GM12878 (cell line): ENCODE measurements around the gene ARHGAP15. TPM values are rescaled to one million over a fixed set of nuclear protein-coding genes. Genes with fewer than 3 reads are reported as not detected.

Source experiments
- ATAC-seq: fragments of 200-7000 bp; cut with Tn5 transposase; 3 replicates; pipeline ENCODE4 v1.9.1; 2020; ENCODE audit warnings: mild to moderate bottlenecking, moderate library complexity
- BruUV-seq: library from RNA; stranded (reverse); fragments of 400-500 nt; replicated peaks from 2 replicates; lab custom pipeline; 2021; lab: Mats Ljungman, UMichigan
- CTCF ChIA-PET: fragments of 300-600 bp; sonication (Branson Sonifier 250); formaldehyde crosslinking; extraction: SDS; loops from one replicate; lab custom pipeline; 2021; ENCODE audit warnings: inconsistent platforms; lab: Yijun Ruan, JAX
- POLR2A ChIA-PET: fragments of 350-600 bp; formaldehyde crosslinking; extraction: SDS; loops from one replicate; lab custom pipeline; 2021; ENCODE audit warnings: inconsistent platforms; lab: Charles Lee
- RAD21 ChIA-PET: fragments of 300-600 bp; sonication (Branson Sonifier 250); formaldehyde crosslinking; loops from one replicate; lab custom pipeline; 2023; ENCODE audit warnings: antibody characterized with exemption; ENCODE audit not compliant: unreplicated experiment; lab: Charles Lee
- SMC1A ChIA-PET: fragments of 300-600 bp; sonication (Branson Sonifier 250); formaldehyde crosslinking; loops from one replicate; lab custom pipeline; 2023; ENCODE audit not compliant: unreplicated experiment, uncharacterized antibody; lab: Charles Lee
- DNase-seq: peaks from one replicate; pipeline ENCODE4 v3.0.0-alpha.2; 2011; ENCODE audit warnings: low read depth, low spot score
- FAIRE-seq: peaks from 3 replicates; lab custom pipeline; 2011; peaks lifted over from hg19 to GRCh38; lab: Jason Lieb, UNC
- H2AFZ ChIP-seq: 2 replicates; pipeline ENCODE4 v1.6.0; 2011; ENCODE audit warnings: low read depth, low read length, control low read depth; ENCODE audit not compliant: control insufficient read depth
- H3K27ac ChIP-seq: 2 replicates; pipeline ENCODE4 v1.5.1; 2011; ENCODE audit warnings: control low read depth; ENCODE audit not compliant: control insufficient read depth, insufficient read depth
- H3K27me3 ChIP-seq, 2 experiments: replicated peaks in 1 of 2; 2 replicates each; pipeline versions ENCODE4 v1.6.0 to v1.6.1; 2011; ENCODE audit warnings: low read length in 1 of 2; ENCODE audit not compliant: control insufficient read depth in 2 of 2, insufficient read depth in 2 of 2
- H3K36me3 ChIP-seq, 2 experiments: 2 replicates each; pipeline ENCODE4 v1.5.1; 2011; ENCODE audit warnings: low read length in 1 of 2; ENCODE audit not compliant: control insufficient read depth in 2 of 2, insufficient read depth in 2 of 2
- H3K4me1 ChIP-seq: 2 replicates; pipeline ENCODE4 v1.6.1; 2011; ENCODE audit warnings: mild to moderate bottlenecking, low read length, moderate library complexity, mixed read lengths; ENCODE audit not compliant: control insufficient read depth, insufficient read depth
- H3K4me2 ChIP-seq: 2 replicates; pipeline ENCODE4 v1.6.0; 2011; ENCODE audit warnings: control low read depth; ENCODE audit not compliant: control insufficient read depth, insufficient read depth
- H3K4me3 ChIP-seq: fragments of 200-600 bp; sonication (generic); 2 replicates; pipeline ENCODE4 v1.5.1; 2016
- H3K79me2 ChIP-seq: 2 replicates; pipeline ENCODE4 v1.6.0; 2011; ENCODE audit warnings: low read length; ENCODE audit not compliant: control insufficient read depth, insufficient read depth
- H3K9ac ChIP-seq: 2 replicates; pipeline ENCODE4 v1.8.0; 2011; ENCODE audit warnings: low read length, control low read depth, mixed read lengths; ENCODE audit not compliant: control insufficient read depth, insufficient read depth
- H3K9me3 ChIP-seq: replicated peaks from 3 replicates; pipeline ENCODE4 v1.5.1; 2011; ENCODE audit warnings: mild to moderate bottlenecking, low read length; ENCODE audit not compliant: control insufficient read depth, insufficient read depth
- H4K20me1 ChIP-seq: 2 replicates; pipeline ENCODE4 v1.6.0; 2011; ENCODE audit not compliant: control insufficient read depth, insufficient read depth
- BMI1 ChIP-seq: fragments of 450-650 bp; IDR thresholded peaks from 2 replicates; pipeline ENCODE4 v1.6.1; 2016; ENCODE audit warnings: mild to moderate bottlenecking, moderate library complexity, borderline replicate concordance
- BRCA1 ChIP-seq: IDR thresholded peaks from 2 replicates; pipeline ENCODE4 v1.6.1; 2011; ENCODE audit warnings: low read depth, low read length, improper control_type of control experiment
- CBX5 ChIP-seq: sonication (generic); IDR thresholded peaks from 2 replicates; pipeline ENCODE4 v1.6.1; 2016; ENCODE audit warnings: low read depth, moderate library complexity, mild to moderate bottlenecking, inconsistent platforms
- CEBPZ ChIP-seq: fragments of 150-350 bp; IDR thresholded peaks from 2 replicates; pipeline ENCODE4 v1.6.1; 2016; ENCODE audit warnings: low read depth, low read length
- EED ChIP-seq: sonication (generic); IDR thresholded peaks from 2 replicates; pipeline ENCODE4 v1.6.1; 2016; ENCODE audit warnings: antibody characterized with exemption, low read depth
- FOXK2 ChIP-seq: fragments of 450-650 bp; IDR thresholded peaks from 2 replicates; pipeline ENCODE4 v1.6.1; 2017; ENCODE audit warnings: mild to moderate bottlenecking, moderate library complexity
- HSF1 ChIP-seq: fragments of 150-350 bp; IDR thresholded peaks from 2 replicates; pipeline ENCODE4 v1.6.1; 2014; ENCODE audit warnings: mild to moderate bottlenecking, low read depth, low read length
- IKZF2 ChIP-seq, 2 experiments: fragments of 450-650 bp; IDR thresholded peaks; 2 replicates each; pipeline ENCODE4 v1.6.1; 2017; ENCODE audit warnings: mild to moderate bottlenecking in 2 of 2, moderate library complexity in 2 of 2
- MEF2A ChIP-seq: IDR thresholded peaks from 2 replicates; pipeline ENCODE4 v1.6.1; 2011; ENCODE audit warnings: low read depth, mild to moderate bottlenecking, low read length, moderate library complexity; ENCODE audit not compliant: insufficient read depth
- MXI1 ChIP-seq: fragments of 150-350 bp; IDR thresholded peaks from 2 replicates; pipeline ENCODE4 v1.6.1; 2011; ENCODE audit warnings: low read depth, mild to moderate bottlenecking, inconsistent platforms, low read length, improper control_type of control experiment
- MYC ChIP-seq: IDR thresholded peaks from 2 replicates; pipeline ENCODE4 v1.6.1; 2011; ENCODE audit warnings: mild to moderate bottlenecking, low read length, moderate library complexity, inconsistent platforms; ENCODE audit not compliant: insufficient read depth, insufficient replicate concordance, insufficient read length, severe bottlenecking
- NFIC ChIP-seq: IDR thresholded peaks from 2 replicates; pipeline ENCODE4 v1.6.1; 2012; ENCODE audit warnings: low read depth, mild to moderate bottlenecking, inconsistent platforms, low read length, moderate library complexity
- SREBF1 ChIP-seq: IDR thresholded peaks from 2 replicates; pipeline ENCODE4 v1.6.1; 2012; ENCODE audit warnings: mild to moderate bottlenecking, low read length
- TARDBP ChIP-seq: IDR thresholded peaks from 2 replicates; pipeline ENCODE4 v1.6.1; 2016; ENCODE audit warnings: borderline replicate concordance
- WRNIP1 ChIP-seq: IDR thresholded peaks from 2 replicates; pipeline ENCODE4 v1.6.1; 2011; ENCODE audit warnings: low read depth, low read length, improper control_type of control experiment, borderline replicate concordance
- WGBS: methylation state at CpG from one replicate; pipeline ENCODE4 v1.1.6; 2016; ENCODE audit warnings: low lambda C conversion rate; ENCODE audit not compliant: insufficient replicate concordance, insufficient coverage; ENCODE audit errors: missing lambda C conversion rate; 5-methylcytosine and 5-hydroxymethylcytosine counted together
- in situ Hi-C: fragments of 300-500 bp; cut with MboI; formaldehyde crosslinking; loops from 9 replicates; pipeline ENCODE4 v1.14.3; 2018; ENCODE audit warnings: mixed read lengths
- intact Hi-C: fragments of 100-400 bp; cut with micrococcal nuclease; formaldehyde crosslinking; loops from one replicate; pipeline ENCODE4 v1.14.2; 2022; ENCODE audit not compliant: unreplicated experiment
- polyA plus RNA-seq, 11 experiments: library from polyadenylated mRNA; depleted of rRNA in 4 of 11; unstranded in 6 of 11; stranded (reverse) in 5 of 11; fragments of >200 nt; fragmentation: Nextera tagmentation in 4 of 11; fragmentation: Illumina TruSeq in 1 of 11; extraction: Ambion mirVana in 4 of 11; extraction: Trizol in 1 of 11; gene quantifications; 1 replicate in 1 of 11; 2 replicates in 10 of 11; pipeline versions ENCODE4 v1.2.1 to v1.2.3, GENCODE V29; 2011 to 2016; ENCODE audit warnings: inconsistent platforms in 2 of 11, missing spikeins in 2 of 11, low read depth in 1 of 11
- total RNA-seq, 4 experiments: library from RNA; depleted of rRNA in 3 of 4; stranded (reverse); fragments of >200 nt in 3 of 4; fragmentation: Illumina TruSeq in 1 of 4; extraction: Trizol in 1 of 4; gene quantifications; 2 replicates each; pipeline versions ENCODE4 v1.2.1 to v1.2.3, GENCODE V29; 2013 to 2021

ARHGAP15 gene
- total and polyA plus RNA-seq, 10 of the 15 experiments (the other 5 are each of a cell fraction or from before 2014, with no cell fraction given), result 38.0 to 92.6 (median 66.7) TPM

GRCh38 chr2:143524559-143525401 is 395.6 kb downstream of the ARHGAP15 start (continued):
- no peak for TF ChIP-seq BRCA1
- TF ChIP-seq NFIC, result no peak
- no peak for TF ChIP-seq FOXK2
- TF ChIP-seq MEF2A, result no peak
- no peak for TF ChIP-seq IKZF2 (IDR thresholded peaks at IDR 0.05)

GRCh38 chr2:143525402-143525860 is 396.2 kb downstream of the ARHGAP15 start:
- Histone ChIP-seq H3K79me2 (no peaks in the 10 kb centered on the region), H3K27me3 (no peaks in the 10 kb centered on the region), H3K9me3 (no peaks in the 10 kb centered on the region), H3K27ac (no peak overlapping the region), H4K20me1 (no peaks in the 10 kb centered on the region), H3K4me3 (no peak overlapping the region), H3K9ac (no peak overlapping the region), H3K4me1 (no peaks in the 10 kb centered on the region), H3K4me2 (no peak overlapping the region), H3K36me3 (no peaks in the 10 kb centered on the region), H2AFZ (no peak overlapping the region)
- no peak for TF ChIP-seq MYC
- TF ChIP-seq TARDBP, result no peak
- TF ChIP-seq BRCA1, result no peak
- TF ChIP-seq BMI1, result no peak
- no peak for TF ChIP-seq CEBPZ
- no peak for TF ChIP-seq CBX5
- TF ChIP-seq WRNIP1, result no peak
- no peak for TF ChIP-seq EED
- TF ChIP-seq SREBF1, result no peak
- no peak for TF ChIP-seq HSF1
- no peak for TF ChIP-seq MXI1
- SMC1A ChIA-PET, result interaction anchor here (0.6 to 0.7 kb wide), 2 partner anchors 67 to 463 kb away, joined by 3 read pairs; no protein-coding TSS in a partner anchor
- ATAC-seq, result no peak
- RAD21 ChIA-PET, result no interaction called here
- intact Hi-C loops, result no loop called here
- CTCF ChIA-PET, result interaction anchor here (0.8 to 0.9 kb wide), 2 partner anchors 13 to 340 kb away, joined by 3 read pairs; no protein-coding TSS in a partner anchor
- BruUV-seq, result no TSS peak
- WGBS, result 81% methylated on average over 2 of the region's 2 CpGs
- FAIRE-seq, result no peak
- POLR2A ChIA-PET, result no interaction called here
- in situ Hi-C loops, result no loop called here
- no peak for DNase-seq
